Measurements from ENCODE around the gene DHRS2.

Gene DHRS2

DNA sequence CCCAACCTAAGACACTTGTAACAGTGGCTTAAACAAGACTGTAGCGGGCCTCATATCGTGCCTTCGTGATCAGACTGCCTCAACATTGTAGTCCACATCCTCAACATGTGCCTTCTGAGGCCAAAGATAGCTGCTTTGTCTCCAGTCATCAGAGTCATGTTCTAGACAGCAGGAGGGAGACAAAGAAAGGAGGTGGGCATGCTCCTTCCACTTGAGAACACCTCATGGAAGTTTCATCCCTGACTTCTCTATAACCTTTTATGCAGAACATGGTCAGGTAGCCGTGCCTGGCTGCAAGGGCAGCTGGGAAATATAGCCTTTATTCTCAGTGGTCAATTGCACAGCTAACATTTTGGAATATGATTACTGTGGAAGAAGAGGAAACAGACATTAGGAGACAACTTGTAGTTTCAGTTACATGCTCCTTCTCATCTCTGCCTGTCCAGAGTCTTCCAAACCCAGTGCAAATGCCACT, 25.3 kb upstream of the DHRS2 start:
- in situ Hi-C loops (cut with MboI; ENCODE audit: low pct_unique_long_range_greater_than_20kb, low sequenced_read_pairs, unreplicated experiment), result no loop called here
- no peak for DNase-seq (ENCODE audit: low spot score)
- TF ChIP-seq, protein P1, sequence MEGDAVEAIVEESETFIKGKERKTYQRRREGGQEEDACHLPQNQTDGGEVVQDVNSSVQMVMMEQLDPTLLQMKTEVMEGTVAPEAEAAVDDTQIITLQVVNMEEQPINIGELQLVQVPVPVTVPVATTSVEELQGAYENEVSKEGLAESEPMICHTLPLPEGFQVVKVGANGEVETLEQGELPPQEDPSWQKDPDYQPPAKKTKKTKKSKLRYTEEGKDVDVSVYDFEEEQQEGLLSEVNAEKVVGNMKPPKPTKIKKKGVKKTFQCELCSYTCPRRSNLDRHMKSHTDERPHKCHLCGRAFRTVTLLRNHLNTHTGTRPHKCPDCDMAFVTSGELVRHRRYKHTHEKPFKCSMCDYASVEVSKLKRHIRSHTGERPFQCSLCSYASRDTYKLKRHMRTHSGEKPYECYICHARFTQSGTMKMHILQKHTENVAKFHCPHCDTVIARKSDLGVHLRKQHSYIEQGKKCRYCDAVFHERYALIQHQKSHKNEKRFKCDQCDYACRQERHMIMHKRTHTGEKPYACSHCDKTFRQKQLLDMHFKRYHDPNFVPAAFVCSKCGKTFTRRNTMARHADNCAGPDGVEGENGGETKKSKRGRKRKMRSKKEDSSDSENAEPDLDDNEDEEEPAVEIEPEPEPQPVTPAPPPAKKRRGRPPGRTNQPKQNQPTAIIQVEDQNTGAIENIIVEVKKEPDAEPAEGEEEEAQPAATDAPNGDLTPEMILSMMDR (IDR thresholded peaks at IDR 0.05; ENCODE audit: extremely low read depth, insufficient read depth, missing control alignments), result no peak

DNA sequence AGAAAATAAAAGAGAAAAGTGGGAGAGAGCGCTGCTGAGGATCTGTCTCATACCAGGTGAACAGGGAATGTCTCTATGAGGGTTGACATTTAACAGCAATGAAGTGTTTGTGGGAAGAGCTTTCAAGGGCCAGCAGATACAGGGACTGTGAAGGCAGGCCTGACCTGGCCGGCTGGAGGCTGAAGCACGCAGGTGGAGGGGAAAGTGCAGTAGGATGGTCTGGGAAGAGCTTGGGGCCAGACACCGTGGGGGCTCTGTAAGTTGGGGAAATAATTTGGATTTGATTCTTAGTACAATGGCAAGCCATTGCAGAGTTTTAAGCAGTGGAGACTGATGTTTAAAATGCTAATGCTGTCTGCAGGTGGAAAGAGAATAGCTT, 23.8 kb upstream of the DHRS2 start:
- TF ChIP-seq, protein P1 (IDR thresholded peaks at IDR 0.05; ENCODE audit: extremely low read depth, insufficient read depth, missing control alignments), result no peak

DNA sequence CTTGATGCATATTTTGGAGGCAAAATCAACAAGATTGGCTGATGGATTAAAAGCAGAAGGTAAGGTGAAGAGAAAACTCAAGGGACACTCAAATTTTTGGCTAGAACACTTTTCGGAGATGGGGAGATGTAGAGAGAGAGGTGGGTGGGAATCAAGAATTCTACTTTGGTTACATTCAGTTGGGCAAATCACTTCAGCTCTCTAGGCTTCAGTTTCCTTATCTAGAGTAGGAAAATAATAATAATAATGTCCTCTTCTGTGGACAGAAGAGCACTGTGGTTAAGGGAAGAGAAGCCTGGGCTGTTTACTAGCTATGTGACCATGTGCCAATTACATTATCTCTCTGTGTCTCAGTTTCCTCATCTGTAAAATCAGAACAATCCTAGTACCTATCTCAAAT, 23.4 kb upstream of the DHRS2 start:
- no peak for DNase-seq (ENCODE audit: low spot score)
- TF ChIP-seq, protein P1 (IDR thresholded peaks at IDR 0.05; ENCODE audit: extremely low read depth, insufficient read depth, missing control alignments), result no peak
- in situ Hi-C loops (cut with MboI; ENCODE audit: low pct_unique_long_range_greater_than_20kb, low sequenced_read_pairs, unreplicated experiment), result no loop called here

More for the DNA sequence above, 23.8 kb upstream of the DHRS2 start:
- in situ Hi-C loops (cut with MboI; ENCODE audit: low pct_unique_long_range_greater_than_20kb, low sequenced_read_pairs, unreplicated experiment), result no loop called here
- no peak for DNase-seq (ENCODE audit: low spot score)

DNA sequence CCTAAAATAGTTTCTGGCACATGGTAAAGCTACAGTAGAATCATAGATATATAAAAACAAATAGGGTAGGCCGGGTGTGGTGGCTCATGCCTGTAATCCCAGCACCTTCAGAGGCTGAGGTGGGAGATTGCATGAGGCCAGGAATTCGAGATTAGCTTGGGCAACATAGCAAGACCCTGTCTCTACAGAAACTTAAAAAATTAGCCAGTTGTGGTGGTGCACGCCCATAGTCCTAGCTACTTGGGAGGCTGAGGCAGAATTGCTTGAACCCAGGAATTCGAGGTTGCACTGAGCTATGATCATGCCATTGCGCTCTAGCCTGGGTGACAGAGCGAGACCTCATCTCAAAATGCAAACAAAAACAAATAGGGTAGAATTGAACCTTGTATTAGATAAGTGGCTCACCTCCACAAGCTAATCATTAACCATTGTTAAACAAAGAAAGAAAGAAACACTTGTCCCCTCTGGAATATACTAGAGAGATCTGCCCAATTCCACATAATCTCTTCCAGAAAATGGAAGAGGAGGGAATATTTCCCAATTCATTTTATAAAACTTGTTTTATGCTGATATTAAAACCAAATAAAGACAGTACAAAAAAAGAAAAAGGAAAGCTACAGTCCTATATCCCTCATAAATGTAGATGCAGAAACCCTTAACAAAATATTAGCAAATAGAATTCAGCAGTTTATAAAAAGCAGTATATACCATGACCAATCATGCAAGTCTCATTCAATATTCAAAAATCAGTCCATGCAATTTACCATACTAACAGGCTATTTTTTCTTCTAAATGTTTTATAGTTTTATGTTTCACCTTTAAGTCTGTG, 22.7 kb upstream of the DHRS2 start:
- DNase-seq (ENCODE audit: low spot score), result no peak
- TF ChIP-seq, protein P1 (IDR thresholded peaks at IDR 0.05; ENCODE audit: extremely low read depth, insufficient read depth, missing control alignments), result no peak
- in situ Hi-C loops (cut with MboI; ENCODE audit: low pct_unique_long_range_greater_than_20kb, low sequenced_read_pairs, unreplicated experiment), result no loop called here

DNA sequence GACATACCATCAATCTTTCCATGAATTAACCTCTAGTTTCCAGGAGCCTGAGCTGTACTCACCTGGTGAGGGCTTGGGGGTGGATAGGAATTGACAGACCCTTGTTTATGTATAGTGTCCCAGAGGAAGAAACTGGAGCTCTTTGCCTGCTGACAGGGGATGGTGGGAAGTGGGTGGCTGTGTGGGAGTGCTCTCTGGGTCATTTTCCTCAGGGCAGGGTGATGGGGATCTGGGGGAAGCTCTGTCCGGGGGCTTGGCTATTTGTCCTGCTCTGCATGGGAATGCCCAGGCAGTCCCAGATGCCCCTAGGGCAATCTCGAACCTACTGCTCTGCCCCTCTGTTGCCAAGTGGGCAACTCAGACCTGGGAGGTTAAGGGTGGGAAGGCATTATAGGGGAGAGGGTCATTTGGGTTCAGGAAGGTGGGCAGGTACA, 21.8 kb upstream of the DHRS2 start:
- no peak for DNase-seq (ENCODE audit: low spot score)
- in situ Hi-C loops (cut with MboI; ENCODE audit: low pct_unique_long_range_greater_than_20kb, low sequenced_read_pairs, unreplicated experiment), result no loop called here
- TF ChIP-seq, protein P1 (IDR thresholded peaks at IDR 0.05; ENCODE audit: extremely low read depth, insufficient read depth, missing control alignments), result no peak

DNA sequence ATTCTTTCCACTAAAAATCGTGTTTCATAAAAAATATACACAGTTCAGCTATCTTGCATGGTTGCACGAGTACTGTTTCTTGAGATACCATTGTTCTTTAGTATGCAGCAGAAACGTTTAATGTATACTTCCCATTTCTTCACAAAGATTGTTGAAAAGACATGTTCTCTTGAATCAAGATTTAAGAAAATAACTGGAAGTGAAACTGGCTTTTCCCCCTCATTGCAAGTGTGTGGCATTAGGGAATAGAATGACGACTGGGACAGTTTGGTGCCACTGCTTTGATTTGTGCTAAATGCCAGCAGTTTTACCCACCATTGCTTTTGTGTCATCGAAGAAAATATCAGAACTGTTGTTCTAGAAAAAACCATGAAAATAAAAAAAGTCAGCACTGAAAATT, 20.3 kb upstream of the DHRS2 start:
- in situ Hi-C loops (cut with MboI; ENCODE audit: low pct_unique_long_range_greater_than_20kb, low sequenced_read_pairs, unreplicated experiment), result no loop called here
- TF ChIP-seq, protein P1 (IDR thresholded peaks at IDR 0.05; ENCODE audit: extremely low read depth, insufficient read depth, missing control alignments), result no peak
- no peak for DNase-seq (ENCODE audit: low spot score)
